Calu3 (cell line): ENCODE data around the gene LRRC2. TPM values are rescaled to one million over a fixed set of nuclear protein-coding genes. Genes with fewer than 3 reads are reported as not detected.

Source experiments
- BruUV-seq: library from RNA; stranded (reverse); fragments of 400-500 nt; replicated peaks from 2 replicates; lab custom pipeline; 2021; lab: Mats Ljungman, UMichigan
- CTCF ChIA-PET: fragments of 300-600 bp; sonication (Branson Sonifier 250); formaldehyde crosslinking; loops from one replicate; lab custom pipeline; 2022; ENCODE audit warnings: antibody characterized with exemption; lab: Charles Lee
- DNase-seq: peaks from one replicate; pipeline ENCODE4 v3.0.0; 2022
- H3K27ac Mint-ChIP-seq: one replicate; pipeline ENCODE4 v1.8.0; 2022; ENCODE audit warnings: mixed read lengths; ENCODE audit not compliant: unreplicated experiment
- H3K27me3 Mint-ChIP-seq: one replicate; pipeline ENCODE4 v1.8.0; 2022; ENCODE audit warnings: mixed read lengths; ENCODE audit not compliant: unreplicated experiment
- H3K36me3 Mint-ChIP-seq: one replicate; pipeline ENCODE4 v1.8.0; 2022; ENCODE audit warnings: mild to moderate bottlenecking, moderate library complexity, mixed read lengths; ENCODE audit not compliant: insufficient read depth, unreplicated experiment
- H3K4me1 Mint-ChIP-seq: one replicate; pipeline ENCODE4 v1.8.0; 2022; ENCODE audit warnings: mild to moderate bottlenecking, low read depth, mixed read lengths; ENCODE audit not compliant: unreplicated experiment
- H3K4me3 Mint-ChIP-seq: one replicate; pipeline ENCODE4 v1.8.0; 2022; ENCODE audit warnings: mild to moderate bottlenecking, low read depth, moderate library complexity, mixed read lengths; ENCODE audit not compliant: unreplicated experiment
- H3K9me3 Mint-ChIP-seq: one replicate; pipeline ENCODE4 v1.8.0; 2022; ENCODE audit warnings: low read depth, mixed read lengths; ENCODE audit not compliant: unreplicated experiment
- intact Hi-C: fragments of 100-400 bp; cut with micrococcal nuclease; formaldehyde crosslinking; loops from one replicate; pipeline ENCODE4 v1.10.0; 2022; ENCODE audit not compliant: unreplicated experiment
- total RNA-seq: library from RNA; stranded (reverse); gene quantifications from 2 replicates; pipeline ENCODE4 v1.2.3, GENCODE V29; 2022
- TF ChIP-seq, protein P1 (sequence below): fragments of 200-600 bp; IDR thresholded peaks from one replicate; pipeline ENCODE4 v1.8.0; 2022; ENCODE audit warnings: antibody characterized with exemption; ENCODE audit not compliant: unreplicated experiment

Gene LRRC2
- total RNA-seq, 1 experiment from 2014 or later = not detected

DNA sequence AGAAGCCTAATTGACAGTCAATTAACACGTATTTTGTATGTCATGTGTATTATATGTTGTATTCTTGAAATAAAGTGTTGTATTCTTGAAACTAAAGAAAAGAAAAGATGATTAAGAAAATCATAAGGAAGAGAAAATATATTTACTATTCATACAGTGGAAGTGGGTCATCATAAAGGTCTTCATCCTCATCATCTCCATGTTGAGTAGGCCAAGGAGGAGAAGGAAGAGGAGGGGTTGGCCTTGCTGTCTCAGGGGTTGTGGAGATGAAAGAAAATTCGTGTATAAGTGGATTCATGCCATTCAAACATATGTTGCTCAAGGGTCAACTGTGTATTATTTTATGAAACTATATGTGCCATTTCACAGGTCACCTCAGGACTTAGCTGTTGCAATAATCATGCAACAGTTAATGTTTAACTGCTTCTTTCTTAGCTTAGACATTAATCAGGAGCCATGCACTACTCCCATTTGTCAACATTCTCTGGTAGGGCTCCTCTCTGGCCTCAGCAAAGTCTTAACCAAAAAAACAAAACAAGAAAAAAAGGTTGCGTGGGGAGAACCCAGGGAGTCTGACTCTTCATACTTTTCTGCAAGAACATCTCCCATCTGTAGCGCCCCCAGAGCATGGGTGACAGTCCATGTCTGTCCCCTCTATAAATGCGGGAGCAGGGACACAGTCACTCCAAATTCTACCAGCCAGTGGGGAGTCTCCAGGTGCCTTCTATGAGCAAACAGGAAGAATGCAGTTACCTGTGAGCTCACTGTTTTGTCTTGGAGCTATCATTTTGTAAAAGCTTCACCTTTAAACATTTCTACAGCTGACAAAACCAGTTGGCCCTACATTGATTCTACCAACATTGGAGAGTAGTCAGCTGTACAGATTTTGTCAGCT, 19.9 kb upstream of the LRRC2 start:
- peaks cover 36% of the 10 kb centered on the region for H3K4me1 Mint-ChIP-seq
- intact Hi-C loops = no loop called here
- H3K4me3 Mint-ChIP-seq = peak overlapping the region; percentile 31
- H3K9me3 Mint-ChIP-seq = no peaks in the 10 kb centered on the region
- H3K27ac Mint-ChIP-seq = peak overlapping the region; percentile 92
- no peaks in the 10 kb centered on the region for H3K27me3 Mint-ChIP-seq
- peaks cover 8% of the 10 kb centered on the region for H3K36me3 Mint-ChIP-seq
- TF ChIP-seq, protein P1, sequence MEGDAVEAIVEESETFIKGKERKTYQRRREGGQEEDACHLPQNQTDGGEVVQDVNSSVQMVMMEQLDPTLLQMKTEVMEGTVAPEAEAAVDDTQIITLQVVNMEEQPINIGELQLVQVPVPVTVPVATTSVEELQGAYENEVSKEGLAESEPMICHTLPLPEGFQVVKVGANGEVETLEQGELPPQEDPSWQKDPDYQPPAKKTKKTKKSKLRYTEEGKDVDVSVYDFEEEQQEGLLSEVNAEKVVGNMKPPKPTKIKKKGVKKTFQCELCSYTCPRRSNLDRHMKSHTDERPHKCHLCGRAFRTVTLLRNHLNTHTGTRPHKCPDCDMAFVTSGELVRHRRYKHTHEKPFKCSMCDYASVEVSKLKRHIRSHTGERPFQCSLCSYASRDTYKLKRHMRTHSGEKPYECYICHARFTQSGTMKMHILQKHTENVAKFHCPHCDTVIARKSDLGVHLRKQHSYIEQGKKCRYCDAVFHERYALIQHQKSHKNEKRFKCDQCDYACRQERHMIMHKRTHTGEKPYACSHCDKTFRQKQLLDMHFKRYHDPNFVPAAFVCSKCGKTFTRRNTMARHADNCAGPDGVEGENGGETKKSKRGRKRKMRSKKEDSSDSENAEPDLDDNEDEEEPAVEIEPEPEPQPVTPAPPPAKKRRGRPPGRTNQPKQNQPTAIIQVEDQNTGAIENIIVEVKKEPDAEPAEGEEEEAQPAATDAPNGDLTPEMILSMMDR = no peak
- DNase-seq = no peak
- no TSS peak for BruUV-seq
- CTCF ChIA-PET = interaction anchor here (0.5 to 0.7 kb wide), 4 partner anchors 41 to 950 kb away, joined by 3 to 5 read pairs (median 3); no protein-coding TSS in a partner anchor

DNA sequence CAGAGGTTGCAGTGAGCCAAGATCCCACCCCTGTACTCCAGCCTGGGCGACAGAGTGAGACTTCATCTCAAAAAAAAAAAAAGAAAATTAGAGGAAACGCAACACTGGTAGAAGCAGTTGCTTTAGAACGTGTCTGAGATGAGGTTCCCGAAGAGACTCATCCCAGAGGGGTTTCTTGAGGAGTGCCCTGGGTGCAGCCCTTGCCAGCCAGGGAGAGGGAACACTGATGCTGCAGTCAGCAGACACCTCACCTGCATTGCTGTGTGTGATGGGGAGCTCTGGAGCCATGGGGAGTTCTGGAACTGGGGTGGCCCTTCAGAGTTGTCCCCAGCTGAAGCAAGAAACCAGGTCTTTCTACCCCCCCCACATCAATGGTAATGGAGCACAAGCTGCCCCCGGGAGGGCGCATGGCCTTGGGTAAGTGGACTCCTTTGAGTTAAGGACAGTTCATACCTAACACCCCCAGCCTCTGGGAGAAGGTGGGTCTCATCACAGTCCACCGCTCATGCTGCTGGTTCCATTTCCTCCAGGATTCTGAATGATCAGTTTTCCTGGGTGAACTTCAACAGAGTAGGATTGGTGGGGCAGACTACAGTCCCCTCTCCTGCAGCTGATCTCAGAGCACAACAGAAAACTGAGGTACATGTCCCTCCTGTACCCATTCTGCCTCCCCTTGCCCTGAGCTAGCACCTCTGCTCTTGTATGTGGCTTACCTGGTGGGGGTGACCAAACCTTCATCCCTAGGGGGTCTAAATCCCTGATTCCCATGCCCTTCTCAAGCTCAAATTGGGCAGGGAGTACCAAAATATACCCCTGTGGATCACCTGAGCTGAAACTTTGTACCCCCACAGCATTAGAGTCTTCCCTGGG, 18.7 kb upstream of the LRRC2 start:
- no TSS peak for BruUV-seq
- TF ChIP-seq, protein P1 = no peak
- Mint-ChIP-seq H3K27ac (peak overlapping the region; percentile 80), H3K27me3 (no peaks in the 10 kb centered on the region), H3K4me1 (peaks cover 36% of the 10 kb centered on the region), H3K9me3 (no peaks in the 10 kb centered on the region), H3K4me3 (no peak overlapping the region), H3K36me3 (peaks cover 8% of the 10 kb centered on the region)
- no peak for DNase-seq
- intact Hi-C loops = no loop called here
- CTCF ChIA-PET = interaction anchor here (0.7 kb wide), 3 partner anchors 33 to 478 kb away, joined by 3 read pairs; no protein-coding TSS in a partner anchor

DNA sequence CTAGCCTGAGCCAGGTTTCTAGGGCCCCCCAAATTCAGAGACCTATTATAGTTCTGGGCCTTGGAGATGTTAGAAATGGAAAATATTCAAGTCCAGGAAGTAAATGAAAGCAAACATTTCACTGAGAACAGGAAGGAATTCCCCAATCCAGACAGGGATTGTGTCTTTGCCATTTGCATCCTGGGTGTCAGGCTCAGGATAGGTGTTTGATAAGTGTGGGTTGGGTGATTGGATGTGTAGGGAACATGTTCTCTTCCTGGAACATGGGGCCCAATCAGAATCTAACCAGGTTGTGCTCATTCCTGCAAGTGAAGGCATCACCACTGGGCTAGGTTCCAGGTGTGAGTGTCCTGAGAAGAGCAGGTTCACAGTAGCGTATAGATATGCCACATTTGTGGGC, 14.6 kb upstream of the LRRC2 start:
- Mint-ChIP-seq H3K27me3 (no peaks in the 10 kb centered on the region), H3K4me3 (no peak overlapping the region), H3K9me3 (no peaks in the 10 kb centered on the region), H3K4me1 (peaks cover 13% of the 10 kb centered on the region), H3K27ac (no peak overlapping the region), H3K36me3 (no peaks in the 10 kb centered on the region)
- no peak for DNase-seq
- intact Hi-C loops = no loop called here
- TF ChIP-seq, protein P1 = no peak
- BruUV-seq = no TSS peak
- CTCF ChIA-PET = no interaction called here

DNA sequence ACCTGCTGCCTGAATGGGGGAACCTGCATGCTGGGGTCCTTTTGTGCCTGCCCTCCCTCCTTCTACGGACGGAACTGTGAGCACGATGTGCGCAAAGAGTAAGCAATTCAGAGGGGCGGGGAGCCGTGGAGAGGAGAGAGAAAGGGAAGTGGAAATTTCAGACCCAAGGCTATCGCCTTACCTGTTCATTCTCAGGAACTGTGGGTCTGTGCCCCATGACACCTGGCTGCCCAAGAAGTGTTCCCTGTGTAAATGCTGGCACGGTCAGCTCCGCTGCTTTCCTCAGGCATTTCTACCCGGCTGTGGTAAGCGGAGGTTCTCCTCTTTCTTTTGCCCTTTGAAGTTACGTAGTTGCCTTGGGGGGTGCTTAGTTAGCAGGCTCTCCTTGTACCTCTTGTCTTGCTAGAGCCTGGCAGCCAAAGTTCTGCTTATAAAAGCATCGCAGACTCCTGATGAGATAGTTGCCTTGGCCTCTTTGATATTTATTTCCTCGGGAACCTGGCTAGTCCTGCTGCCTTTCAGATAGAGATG, 13.7 kb upstream of the LRRC2 start:
- Mint-ChIP-seq H3K36me3 (no peaks in the 10 kb centered on the region), H3K9me3 (no peaks in the 10 kb centered on the region), H3K4me3 (no peak overlapping the region), H3K27me3 (no peaks in the 10 kb centered on the region), H3K27ac (no peak overlapping the region), H3K4me1 (peaks cover 7% of the 10 kb centered on the region)
- CTCF ChIA-PET = no interaction called here
- DNase-seq = no peak
- BruUV-seq = no TSS peak
- intact Hi-C loops = no loop called here
- TF ChIP-seq, protein P1 = no peak
